Breast epithelium (tissue), 3 donors: ENCODE results near the gene DHCR24.

Experiments
- CTCF ChIP-seq, 3 donors: fragments of 450-650 bp; IDR thresholded peaks; one replicate each; pipeline ENCODE4 v1.5.1; 2016 to 2017; ENCODE audit warnings: antibody characterized with exemption in 3 of 3, mild to moderate bottlenecking in 3 of 3, moderate library complexity in 3 of 3
- POLR2A ChIP-seq: fragments of 450-650 bp; IDR thresholded peaks from one replicate; pipeline ENCODE4 v1.6.1; 2016; ENCODE audit warnings: antibody characterized with exemption, mild to moderate bottlenecking, moderate library complexity

DNA sequence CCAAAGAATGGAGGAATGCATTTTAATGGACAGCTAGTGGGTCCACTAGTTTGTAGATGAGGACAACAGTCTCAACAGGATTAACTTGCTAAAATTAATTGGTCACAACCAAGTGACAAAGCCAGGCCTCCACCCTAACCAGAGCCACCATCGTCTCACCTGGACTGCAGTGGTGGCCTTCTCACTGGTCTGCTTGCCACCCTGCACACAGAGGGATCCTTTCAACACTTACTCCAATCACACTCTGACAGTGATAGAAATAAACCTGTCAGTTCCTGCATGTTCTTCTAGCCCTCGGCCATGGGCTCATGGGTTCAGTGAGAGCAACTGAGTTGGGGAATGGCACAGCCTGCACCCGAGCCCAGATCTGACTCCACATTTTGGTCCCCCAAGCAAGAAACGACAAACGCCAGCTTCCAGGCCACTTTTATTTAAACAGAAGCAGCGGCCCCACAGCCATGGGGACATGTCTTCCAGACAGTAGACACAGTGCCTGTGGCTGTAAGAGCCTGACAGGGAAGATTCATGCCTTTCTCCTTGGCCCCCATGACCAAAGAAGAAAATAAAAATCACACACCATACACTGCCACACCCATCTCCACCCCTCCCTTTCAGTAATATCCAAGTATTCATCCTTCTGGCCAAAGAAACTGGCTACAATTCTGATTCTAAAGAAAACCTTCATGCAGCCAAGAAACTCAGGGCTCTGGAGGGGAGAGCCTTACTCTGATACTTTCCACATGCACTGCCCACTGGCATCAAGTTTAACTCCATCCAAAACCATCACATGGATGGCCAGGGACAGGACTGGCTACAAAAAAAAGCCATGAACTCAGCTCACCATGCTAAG, 37.6 kb downstream of the DHCR24 start:
- TF ChIP-seq CTCF (IDR thresholded peaks at IDR 0.05) (no peak), POLR2A (no peak)
